Activated CD8-positive, alpha-beta memory T cell treated with anti-CD3 and anti-CD28 coated beads for 24 hours (primary cell): Measurements from ENCODE around the gene CAMK2G.
"Not testable (repeated sequence)": the region's sequence is repeated elsewhere in the genome, so short reads cannot be mapped to it uniquely, and the experiment has no call there.

Source experiments
- DNase-seq: peaks from one replicate; pipeline ENCODE4 v3.0.0-alpha.2; 2020

Gene CAMK2G

DNA sequence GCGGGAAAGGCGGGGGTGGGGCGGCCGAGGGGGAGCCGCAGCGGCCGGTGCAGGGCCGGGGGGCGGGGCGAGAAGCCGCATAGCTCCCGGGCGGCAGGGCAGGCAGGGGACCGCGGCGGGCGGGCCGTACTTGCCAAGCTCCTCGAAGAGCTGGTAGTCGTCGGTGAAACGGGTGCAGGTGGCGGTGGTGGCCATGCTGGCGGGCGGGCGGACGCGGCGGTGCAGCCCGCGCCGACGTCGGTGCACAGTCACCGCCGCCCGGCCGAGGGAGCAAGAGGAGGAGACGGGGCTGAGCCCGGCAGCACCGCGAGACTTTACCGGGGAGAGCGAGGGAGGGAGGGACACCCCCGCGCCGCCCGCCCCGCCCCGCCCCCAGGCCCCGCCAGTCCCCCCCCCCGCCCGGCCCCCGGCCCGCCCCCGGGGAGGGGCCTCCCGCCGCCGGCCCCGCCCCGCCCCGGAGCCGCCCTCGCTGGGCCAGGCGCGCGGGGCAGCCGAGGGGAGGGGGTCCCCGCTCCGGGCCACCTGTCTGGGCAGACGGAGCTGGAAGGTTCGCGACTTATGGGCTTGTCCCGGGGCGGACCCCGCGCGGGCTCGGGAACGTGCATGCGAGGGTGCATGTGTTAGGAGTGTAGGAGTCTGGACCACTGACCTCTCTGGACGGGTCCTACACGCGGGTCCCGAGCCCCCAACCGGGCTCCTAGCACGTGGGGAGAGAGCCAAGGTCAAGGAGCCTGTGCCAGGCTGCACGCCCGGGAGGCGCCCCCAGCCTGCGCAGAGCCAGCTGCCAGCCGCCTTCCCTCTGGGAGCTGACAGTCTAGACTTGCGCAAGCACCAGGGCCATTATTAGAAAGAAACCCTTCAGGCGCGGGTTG lies at the start of gene CAMK2G:
CAMK2G (minus strand) TSS at position 289 of the 872 bp plus-strand sequence; CDS start at position 195, 94 bp downstream.
- DNase-seq: peak; percentile 89

- DNase-seq: no peak
Observed at GRCh38 chr10:73922864-73923133, 48.4 kb upstream of the CAMK2G start.

DNA sequence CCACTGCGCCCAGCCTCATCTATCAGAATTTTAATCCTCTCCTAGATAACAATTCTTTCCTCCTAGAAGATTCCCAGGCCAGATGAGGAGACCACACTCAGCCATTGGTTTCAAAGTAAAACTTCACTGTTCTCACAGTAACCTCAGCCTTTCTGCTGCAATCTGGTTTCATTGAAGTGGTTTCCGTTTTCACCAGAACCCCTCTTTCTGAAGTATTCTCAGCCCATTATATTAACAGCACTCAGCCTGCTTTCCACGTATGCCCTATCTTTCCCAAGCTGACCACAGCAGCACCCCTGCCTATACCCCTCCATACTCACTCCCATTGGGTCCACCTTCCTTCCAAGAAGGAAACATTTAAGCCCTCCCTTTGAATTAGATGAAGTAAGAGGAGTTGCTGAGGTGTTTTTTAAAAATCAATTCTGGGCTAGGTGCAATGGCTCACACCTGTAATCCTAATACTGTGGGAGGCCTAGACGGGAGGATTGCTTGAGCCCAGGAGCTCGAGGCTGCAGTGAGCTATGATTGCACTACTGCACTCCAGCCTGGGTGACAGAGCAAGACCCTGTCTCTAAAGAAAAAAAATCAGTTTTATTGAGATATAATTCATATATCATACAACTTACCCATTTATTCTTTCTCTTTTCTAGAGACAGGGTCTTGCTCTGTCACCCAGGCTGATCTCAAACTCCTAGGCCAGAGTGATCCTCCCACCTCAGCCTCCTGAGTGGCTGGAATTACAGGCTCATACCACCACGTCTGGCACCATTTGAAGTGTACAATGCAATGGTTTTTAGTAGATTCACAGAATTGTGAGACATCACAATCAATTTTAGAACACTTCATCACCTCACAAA lies 47.9 kb upstream of the CAMK2G start:
- peak; percentile 61 for DNase-seq

DNA sequence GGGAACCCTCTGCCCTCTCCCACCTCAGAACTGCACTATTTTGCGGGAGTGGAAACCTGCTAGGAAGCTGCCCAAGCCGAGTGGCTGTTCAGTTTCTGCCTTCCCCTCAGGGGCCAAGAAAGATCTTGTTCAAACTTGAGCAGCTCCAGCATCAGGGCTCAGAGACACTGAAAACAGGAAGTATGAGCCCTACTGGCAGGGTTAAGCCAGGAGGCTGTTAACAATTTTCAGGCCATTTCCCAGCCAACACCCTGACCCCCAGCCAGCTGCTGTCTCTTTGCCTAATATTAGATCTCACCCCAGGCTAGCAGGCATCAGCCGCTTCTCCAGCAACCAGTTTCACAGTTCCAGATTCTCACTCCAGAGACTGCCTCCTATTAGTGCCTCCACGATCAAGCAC lies 45.7 kb upstream of the CAMK2G start:
- DNase-seq: no peak

- DNase-seq: not testable (repeated sequence)
Observed at GRCh38 chr10:73919481-73919880, 45.1 kb upstream of the CAMK2G start.

DNA sequence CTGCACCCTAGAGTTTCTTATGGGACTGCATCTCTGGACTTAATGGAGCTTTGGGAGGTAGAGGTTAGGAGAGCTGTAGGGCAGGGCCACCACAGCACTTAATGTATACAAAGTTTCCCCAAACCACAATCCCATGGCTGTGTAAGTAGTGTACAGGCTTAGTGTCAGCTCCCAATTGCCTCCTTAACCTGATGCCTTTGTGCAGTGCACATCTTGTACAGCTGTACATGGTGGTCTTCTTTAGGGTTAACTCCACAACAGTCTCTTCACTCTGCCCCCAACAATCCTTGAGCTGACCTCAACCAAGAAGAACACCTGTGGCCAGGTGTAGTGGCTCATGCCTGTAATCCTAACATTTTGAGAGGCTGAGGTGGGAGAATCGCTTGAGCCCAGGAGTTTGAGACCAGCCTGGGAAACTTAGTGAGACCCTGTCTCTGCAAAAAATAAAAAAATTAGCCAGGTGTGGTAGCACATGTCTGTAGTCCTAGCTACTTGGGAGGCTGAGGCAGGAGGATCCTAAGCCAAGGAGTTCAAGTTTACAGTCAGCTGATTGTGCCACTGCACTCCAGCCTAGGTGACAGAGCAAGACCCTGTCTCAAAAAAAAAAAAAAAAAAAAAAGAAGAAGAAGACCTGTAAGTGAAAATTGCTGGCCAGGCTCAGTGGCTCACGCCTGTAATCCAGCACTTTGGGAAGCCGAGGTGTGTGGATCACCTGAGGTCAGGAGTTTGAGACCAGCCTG lies 43.4 kb upstream of the CAMK2G start:
- DNase-seq: no peak

DNA sequence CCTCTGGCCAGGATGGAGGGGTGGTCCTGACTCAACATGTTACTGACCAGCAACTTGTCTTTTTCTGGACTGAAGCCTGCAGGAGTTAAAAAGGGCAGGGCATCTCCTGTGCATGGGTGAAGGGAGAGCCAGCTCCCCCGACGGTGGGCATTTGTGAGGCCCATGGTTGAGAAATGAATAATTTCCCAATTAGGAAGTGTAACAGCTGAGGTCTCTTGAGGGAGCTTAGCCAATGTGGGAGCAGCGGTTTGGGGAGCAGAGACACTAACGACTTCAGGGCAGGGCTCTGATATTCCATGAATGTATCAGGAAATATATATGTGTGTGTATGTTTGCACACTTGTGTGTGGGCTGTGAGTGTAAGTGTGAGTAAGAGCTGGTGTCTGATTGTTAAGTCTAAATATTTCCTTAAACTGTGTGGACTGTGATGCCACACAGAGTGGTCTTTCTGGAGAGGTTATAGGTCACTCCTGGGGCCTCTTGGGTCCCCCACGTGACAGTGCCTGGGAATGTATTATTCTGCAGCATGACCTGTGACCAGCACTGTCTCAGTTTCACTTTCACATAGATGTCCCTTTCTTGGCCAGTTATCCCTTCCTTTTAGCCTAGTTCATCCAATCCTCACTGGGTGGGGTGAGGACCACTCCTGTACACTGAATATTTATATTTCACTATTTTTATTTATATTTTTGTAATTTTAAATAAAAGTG lies 42.6 kb upstream of the CAMK2G start:
- DNase-seq: no peak

DNA sequence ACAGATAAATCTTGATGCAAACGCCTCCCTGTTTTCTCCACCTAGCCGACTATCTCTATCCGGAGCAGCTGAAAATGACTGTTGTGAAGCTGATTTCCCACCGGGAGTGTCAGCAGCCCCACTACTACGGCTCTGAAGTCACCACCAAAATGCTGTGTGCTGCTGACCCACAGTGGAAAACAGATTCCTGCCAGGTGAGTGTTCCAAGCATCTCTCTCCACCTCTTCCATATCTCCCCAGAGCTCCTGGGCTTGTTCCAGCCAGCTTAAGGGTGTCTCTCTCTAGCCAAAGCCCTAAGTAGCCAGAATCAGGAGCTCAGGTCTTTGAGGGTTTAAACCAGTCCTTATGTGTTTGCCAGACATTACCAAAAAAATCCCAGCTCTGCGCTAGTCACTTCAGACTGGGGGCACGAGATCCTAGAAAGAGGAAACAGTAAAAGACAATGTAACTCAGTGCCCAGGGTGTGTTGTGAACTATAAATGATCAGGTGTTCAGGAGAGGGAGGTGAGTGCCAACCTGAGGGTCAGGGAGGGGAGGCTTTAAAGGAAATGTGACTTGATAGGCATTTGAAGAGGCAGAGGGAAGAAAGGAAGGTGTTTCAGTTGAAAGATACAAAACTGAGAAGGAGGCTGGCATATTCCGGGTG lies 41.0 kb upstream of the CAMK2G start:
- DNase-seq: no peak

DNA sequence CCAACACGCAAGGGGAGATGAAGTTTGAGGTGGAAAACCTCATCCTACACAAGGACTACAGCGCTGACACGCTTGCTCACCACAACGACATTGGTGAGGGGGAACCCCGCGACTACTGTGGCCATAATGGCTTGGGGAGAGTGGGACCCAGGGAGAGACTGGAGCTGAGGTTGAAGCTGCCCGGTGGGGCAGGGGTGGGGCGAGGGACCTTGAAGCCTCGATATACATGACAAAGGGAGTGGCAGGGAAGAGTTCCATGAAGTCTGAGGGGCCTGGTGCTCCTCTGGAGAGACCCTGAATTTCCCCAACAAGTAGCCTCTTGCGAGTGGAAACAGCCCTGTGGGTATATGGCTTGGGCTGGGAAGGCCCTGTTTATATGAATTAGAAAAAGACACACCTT lies 39.7 kb upstream of the CAMK2G start:
- DNase-seq: no peak

DNA sequence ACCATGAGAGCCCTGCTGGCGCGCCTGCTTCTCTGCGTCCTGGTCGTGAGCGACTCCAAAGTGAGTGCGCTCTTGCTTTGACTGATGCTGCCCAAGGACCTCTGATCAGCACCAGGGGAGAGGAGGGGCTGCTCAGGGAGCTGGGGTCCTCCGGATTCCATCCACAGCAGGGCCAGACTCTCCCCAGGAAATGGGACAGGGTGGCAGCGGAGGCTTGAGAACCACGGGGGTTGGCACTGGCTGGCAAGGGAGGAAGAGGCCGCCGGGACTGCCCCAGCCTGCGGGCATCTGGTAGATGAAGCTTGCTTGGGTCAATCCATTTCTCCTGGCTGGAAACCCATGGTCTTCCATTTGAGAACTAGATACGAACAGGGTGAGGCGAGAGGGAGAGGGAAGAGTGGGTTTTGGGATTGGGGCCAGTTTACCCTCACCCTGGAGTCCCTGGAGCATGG lies 37.2 kb upstream of the CAMK2G start:
- DNase-seq: no peak

- DNase-seq: peak; percentile 75
Observed at GRCh38 chr10:73910764-73911552, 36.6 kb upstream of the CAMK2G start, which contains the start of gene PLAU. Gene PLAU, plus strand, starts transcription at chr10:73911132. Its CDS starts 424 bp downstream, at chr10:73911556.

DNA sequence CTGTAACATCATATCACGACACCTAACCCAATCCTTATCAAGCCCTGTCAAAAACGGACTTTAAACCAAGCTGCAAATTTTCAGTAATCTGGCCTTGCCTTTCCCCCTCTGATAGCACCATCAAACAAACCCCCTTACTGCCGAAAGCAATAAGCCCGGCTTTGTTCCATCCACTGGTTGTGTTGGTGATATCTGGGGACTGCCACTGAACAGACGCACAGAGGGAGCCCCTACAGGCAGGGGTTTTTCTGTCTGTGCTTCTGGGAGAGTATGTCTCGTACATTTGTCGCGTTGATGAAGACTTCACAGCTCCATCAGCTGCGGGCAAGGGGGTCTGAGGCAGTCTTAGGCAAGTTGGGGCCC lies 36.0 kb upstream of the CAMK2G start:
- DNase-seq: no peak

DNA sequence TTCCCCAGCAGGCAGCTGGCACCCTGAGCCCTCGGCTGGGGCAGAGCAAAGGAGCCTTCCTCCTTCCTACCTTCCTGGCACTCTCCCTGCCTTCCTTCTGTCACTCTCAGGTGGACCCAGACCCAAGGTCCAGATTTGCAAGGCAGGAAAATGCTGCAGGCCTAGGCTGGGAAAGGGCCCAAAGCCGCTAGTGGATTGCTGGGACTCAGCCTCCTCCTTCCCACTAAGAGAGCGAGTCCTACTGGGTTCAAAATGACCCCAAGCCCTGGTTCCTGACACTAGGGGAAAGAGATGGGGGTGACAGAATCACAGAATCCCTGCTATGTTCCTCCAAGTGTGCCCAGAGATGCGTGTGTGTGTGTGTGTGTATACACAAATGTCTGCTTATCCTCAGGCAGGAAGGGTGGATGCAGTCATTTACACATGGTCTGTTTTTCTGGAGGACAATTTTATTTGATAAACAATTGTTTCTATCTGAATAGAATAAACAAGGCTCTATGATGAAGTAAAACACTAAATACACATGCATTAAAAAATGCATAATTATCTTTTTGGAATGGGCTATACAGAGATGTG lies 35.3 kb upstream of the CAMK2G start:
- no peak for DNase-seq

DNA sequence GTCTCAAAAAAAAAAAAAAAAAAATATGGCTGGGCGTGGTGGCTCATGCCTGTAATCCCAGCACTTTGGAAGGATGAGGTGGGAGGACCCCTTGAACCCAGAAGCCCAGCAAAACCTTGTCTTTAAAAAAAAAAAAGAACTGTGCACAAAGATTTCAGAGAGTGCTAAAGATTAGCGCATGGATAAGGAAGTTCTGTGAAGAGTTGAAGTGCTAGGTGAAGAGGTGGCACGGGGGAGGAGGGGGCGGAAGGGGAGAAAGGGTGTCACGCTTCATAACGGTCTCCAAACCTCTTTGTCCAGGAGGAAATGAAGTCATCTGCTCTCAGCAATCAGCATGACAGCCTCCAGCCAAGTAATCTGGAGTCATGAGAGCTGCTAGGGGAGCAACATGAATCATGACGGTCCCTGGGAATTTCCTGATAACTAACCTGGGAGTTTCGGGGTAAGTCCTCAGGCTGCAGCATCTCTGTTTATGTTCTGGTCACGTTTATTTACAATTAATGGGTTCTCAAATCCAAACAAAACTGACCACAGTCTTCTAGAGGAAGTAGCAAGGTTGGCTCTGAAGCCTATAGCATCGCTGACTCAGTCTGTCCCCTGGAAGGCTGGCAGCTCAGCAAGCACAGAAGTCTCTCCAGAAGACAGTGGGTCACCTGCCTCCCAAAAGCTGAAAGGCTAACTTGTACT lies 34.6 kb upstream of the CAMK2G start:
- peak; percentile 72 for DNase-seq

GRCh38 chr10:73907841-73908517 lies 33.6 kb upstream of the CAMK2G start:
- no peak for DNase-seq

DNA sequence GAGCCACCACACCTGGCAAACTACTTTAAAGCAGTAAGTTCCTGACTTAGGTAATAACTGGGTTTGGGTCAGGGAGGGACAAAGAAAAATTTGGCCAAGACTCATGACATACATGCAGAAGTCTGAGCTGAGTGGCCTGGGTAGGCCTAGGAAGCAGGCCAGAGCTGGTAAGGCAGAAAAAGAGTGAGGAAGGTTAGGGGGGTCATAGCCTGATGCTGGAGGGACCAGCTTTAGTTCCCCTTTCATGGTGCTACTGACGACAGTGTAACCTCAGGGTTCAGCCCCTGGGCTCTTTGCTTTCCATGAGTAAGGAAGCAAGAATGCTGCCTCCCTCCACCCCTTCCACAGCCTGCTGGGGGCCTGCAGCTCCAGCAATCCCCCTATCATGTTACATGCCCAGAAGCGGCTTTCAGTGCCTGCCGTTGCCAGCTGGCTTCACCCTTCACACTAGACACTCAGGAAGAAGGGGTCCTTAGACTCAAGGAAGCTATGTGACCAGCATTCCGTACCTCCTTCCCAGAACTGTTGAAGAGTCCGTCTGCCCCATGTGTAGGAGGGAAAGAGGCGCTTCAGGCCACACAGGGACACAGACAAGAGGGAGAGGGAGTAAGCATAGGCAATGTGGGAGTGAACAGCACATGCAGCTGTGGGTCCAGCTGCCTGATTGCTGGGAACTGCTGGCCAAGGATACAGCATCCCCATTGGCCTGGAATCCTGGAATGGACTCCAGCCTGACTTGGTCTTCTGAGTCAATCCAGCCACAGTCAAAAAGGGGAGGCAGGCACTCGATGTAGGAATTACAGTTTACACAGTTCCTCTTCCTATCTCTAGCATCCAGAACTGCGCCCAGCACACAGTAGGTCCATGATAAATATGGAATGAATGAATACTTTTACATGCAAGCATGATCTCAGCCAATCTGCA lies 32.4 kb upstream of the CAMK2G start:
- DNase-seq: no peak

GRCh38 chr10:73905256-73906020 lies 31.1 kb upstream of the CAMK2G start:
- no peak for DNase-seq

GRCh38 chr10:73902351-73902750 lies 28.0 kb upstream of the CAMK2G start:
- DNase-seq: no peak
